GM18907 (cell line): ENCODE measurements around the gene PGF.
"Not testable (repeated sequence)": the region's sequence is repeated elsewhere in the genome, so short reads cannot be mapped to it uniquely, and the experiment has no call there.

ENCODE experiments used
- ATAC-seq: cut with Tn5 transposase; IDR thresholded peaks from one replicate; pipeline ENCODE4 v1.9.1; 2021; ENCODE audit warnings: mild to moderate bottlenecking, moderate library complexity; ENCODE audit not compliant: unreplicated experiment

PGF gene

DNA sequence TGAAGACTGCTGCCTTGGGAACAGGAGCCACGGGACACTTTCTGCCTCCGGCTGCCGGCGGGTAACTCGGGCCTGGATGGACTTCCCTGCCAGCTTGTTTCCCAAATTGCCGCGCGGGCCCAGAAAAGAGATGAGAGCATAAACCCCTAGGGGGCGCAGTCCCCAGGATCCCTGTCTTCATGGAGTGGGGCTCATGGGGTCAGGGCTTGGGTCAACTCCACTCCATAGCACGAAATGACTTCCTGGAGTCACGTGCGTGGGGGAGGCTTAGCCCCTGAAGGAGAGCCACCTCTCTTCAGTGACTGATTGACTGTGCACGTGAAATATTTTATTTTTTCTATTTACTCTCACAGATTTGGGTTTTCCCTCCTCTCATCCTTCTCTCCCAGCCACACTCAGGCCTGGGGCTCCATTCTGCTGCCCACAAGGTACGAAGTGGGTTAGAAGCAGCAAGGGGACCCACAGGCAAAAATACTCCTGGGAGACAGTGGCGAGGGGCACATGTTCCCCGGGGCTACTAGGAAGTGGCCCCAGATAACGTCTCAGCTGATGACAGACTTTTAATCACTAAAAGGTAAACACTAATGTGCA is 10.0 kb downstream of the PGF start:
- ATAC-seq, result no peak

DNA sequence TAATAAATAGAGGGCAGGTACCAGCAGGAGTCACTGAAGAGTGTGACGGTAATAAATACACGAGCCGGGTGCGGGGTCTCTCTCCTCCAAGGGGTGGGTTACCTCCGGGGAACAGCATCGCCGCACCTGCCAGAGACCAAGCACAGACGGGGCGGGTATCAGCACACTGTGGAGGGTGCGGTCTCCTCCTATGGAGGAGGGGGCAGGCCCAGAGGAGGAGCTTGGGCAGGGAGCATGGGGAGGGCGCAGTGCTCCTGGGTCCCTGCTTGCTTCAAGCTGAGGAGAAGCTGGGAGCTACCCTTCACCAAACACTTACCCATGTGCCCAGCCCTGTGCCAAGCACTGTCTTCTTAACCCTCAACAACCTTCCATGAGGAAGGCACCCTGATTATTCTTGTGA is 12.8 kb downstream of the PGF start:
- ATAC-seq, result peak; percentile 22

DNA sequence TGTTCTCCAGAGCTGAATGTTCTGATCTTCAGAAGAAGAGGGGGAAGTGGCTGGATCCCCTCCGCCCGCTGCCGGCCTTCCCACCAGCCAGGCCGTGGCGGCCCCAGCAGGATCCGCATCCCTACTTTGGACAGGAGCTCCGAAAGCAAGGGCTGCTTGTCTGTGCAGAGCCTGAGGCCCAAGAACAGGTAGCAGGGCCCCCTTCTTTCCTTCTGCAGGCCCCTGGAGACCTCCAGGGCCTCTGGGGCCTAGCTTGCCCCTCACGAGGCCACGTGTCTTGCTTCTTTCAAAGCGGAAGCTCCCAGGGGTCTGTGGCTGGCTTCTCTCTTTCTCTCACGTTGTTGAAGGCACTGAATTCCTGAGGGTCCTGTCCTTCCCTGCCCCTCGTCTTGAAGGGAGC is 13.2 kb downstream of the PGF start:
- ATAC-seq, result peak; percentile 23

DNA sequence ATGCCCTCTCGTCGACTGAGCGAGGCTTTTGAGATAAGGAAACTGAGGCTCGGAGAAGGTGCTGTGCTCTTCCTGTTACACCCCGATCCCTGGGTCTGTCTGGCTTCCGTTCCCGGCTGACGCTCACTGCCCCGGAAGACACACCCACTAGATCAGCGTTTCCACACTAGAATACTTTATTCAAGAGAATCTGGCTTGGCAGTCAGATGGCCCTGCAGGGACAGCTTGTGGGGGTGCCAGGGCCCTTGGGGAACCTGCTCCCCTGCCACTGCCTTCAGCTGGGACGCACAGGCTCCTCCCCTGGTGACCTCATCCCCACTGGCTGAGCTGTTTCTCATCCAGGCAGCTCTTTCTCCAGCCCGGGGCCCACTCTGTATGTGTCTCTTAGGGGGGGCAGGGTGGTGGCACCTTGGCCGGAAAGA is 13.7 kb downstream of the PGF start:
- ATAC-seq, result peak; percentile 52

DNA sequence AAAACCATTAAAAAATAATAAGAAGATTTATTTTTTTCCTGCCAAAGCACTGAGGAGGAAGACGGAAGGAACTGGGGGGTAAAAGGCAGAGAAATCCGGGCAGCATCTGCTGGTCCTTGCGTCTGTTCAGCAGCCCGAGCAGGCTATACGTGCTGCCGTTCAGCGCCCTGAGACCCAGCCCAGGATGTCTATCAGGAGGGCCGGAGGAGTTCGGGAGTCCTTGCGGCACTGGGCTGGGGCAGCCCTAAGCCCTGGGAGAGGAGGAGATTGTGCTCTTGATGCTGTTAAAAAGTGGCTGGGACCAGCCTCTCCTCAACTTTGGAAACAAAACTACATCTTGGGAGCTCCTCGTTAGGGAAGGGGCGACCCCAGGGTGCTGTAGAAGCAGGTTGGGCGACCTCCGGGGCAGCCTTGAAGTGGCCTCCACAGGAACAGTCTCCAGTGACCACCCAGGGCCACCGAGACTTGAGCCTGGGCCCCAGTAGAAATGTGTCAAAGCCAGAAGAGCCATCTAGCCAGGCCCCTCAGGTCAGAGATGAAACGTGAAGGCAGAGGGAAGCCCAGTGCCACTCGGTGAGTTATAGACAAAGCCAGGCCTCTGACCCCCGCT is 14.3 kb downstream of the PGF start:
- ATAC-seq, result no peak

DNA sequence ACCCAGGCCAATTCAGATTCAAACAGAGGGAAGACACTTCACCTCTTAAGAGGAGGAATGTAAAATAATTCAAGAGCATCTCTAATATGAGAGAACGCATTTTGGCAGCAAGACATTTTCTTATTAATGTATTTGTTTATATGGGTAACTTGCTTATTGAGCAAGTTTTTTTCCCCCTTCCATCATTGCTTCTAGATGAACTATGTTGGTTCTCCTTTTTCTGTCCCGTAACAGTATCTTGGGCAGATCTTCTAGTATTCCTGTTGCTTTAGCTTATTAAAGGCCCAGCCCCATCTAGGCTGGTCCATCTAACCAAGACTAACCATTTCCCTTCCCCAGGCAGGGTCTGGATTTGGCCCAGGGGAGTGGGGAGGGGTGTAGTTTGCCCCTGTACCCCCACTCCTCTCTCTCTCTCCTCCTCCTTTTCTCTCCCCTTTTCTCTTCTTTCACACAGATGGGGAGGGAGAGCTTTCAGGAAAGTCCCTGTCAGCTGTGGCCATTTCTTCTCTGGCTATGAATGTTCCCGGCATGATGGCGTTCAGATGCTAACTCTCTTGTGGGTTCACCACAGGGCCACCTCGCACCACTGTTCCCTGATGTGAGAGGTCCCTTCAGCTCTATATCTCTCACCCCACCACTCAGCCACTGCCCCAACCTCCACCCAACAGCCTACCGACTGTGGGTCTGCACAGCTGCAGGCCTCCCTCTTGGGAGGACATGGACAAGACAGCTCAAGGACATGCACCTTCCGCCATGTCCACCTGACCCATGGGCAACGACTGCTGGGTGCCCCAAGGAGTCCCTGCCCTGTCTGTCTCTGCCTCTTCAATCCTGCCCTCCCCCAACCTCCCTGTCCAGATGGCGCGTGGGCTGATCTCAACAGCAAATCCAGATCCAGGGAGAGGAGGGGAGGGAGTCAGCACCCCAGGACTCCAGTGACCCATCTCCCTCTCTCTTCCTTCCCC is 16.6 kb downstream of the PGF start:
- no peak for ATAC-seq

DNA sequence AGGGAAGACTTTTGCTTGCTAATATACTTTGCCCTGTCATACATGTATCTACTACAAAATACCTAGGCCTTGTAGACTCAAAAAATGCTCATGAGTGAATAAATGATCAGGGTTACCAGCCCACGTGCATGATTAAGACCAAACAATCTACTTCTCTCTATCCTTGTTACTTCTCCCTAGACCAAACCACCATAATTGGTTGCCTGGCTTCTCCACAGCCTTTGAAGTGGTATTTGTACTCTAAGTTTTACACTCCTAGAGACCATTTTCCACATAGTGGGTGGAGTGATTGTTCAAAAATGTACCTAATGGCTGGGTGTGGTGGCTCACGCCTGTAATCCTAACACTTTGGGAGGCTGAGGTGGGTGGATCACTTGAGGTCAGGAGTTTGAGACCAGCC is 18.2 kb downstream of the PGF start:
- no peak for ATAC-seq

DNA sequence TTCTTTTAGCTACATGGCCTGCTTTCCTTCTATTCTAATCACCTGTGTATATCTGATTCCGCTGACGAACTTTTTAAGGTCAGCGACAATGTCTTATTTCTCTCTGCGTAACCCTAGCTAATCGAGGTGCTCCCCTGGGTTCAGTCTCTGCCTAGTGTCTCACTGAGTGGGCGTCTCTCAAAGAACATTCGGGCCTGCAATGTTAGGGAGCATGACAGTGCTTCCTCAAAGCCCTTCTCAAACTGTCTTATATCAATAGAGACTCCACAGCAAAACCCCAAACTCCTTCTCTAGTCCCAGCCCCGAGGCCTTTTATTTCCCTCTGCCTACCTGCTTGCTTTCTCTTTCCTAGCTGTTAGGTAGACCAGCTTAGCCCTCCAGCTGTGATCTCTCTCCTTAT is 18.7 kb downstream of the PGF start:
- no peak for ATAC-seq

DNA sequence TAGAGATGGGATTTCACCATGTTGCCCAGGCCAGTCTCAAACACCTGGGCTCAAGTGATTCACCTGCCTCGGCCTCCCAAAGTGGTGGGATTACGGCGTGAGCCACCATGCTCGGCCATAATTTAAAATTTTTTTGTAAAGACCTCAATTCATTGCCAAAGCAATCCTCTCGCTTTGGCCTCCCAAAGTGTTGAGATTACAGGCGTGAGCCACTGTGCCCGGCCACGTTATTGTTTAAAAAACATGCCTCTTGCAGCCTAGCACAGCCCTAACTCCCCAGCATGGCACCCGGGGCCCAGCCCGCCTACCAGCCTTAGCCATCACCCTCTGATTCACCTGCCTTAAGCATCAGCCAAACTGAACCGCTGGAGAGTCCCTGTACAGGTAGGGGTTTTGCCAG is 19.2 kb downstream of the PGF start:
- ATAC-seq, result no peak

DNA sequence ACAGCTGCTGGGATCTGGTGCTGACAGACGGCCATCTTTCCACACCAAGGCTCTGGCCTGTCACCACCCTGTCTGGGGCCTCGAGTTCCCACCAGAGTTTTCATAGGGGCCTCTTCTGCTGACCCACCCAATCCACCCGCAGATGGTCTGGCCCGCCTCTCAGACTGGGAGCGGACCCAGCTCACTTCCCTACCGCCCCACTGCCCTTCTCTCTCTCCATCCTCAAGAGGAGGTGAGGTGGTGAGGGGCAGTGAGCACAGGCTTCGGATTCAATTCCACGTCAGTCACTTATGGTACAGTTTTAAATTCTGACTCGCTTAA is 20.1 kb downstream of the PGF start:
- ATAC-seq, result no peak

DNA sequence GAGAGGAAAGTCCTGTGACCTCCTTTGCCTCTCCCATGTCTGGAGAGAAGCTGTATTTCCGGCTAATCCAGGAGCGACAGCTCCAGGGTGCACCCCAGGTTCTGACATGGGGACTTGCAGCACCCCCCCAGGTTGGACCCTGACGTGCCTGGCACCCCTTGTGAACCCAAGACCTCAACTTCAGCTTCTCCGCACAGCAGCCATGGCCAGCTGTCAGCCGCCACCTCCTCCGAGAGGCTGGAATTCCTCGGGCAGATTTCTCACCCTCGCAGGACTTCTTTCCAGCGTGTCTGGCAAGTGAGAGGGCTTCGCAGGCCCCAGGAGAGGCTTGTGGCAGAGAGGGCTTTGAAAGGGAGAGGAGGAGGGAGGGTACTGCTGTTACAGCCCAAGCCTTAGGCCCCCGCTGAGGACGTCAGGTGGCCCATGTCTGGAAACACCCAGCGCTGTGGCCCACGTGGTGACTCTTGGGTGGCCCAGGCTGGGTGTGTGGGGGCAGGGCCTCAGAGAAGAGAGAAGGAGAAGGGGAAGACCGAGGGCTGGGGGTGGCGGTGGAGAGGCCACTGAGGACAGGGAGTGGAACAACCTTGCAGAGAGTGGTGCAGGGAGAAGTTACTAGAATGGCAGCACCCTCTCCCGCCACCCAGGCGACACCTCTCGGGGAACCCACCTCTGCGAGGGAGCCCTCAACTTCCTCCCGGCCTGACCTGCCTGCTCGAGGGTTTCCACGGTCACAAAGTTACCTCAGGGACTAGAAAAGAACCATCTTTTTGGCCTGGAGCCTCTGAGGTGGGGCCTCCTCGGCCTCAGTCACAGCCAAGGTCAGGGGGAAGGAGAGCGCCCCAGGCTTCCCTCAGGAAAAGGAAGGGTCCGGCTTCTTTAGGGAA is 20.7 kb downstream of the PGF start:
- ATAC-seq, result no peak

DNA sequence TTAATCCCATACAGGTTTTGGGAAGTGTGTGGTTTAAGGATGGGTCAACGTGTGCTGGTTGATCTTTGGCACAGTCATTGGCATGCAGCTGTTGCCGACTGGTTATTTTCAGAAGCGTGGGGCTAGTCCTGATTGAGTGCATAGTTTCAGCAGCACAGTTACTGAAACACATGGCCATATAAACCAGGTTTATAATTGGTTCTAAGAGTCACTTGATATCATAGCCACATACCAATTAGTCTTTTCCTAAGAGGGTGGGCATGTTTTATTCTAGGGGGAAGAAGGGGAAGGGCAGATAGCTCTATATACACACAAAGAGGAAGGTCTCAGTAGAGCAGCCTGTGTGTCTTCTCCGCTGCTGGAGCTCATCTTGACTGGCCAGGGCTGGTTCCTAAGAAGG is 21.4 kb downstream of the PGF start:
- no peak for ATAC-seq

DNA sequence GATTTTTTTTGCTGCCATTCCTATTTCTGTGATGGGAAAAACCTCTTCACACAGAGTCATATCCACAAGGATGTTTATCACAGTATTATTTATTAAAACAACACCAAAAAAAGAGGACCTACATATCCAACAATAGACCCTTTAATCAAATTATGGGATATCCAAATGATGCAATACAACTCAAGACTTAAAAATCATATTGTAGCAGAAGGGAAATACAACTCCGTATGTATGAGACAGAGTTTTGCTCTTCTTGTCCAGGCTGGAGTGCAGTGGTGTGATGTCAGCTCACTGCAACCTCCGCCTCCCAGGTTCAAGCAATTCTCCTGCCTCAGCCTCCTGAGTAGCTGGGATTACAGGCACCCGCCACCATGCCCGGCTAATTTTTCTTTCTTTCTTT is 22.5 kb downstream of the PGF start:
- not testable (repeated sequence) for ATAC-seq

DNA sequence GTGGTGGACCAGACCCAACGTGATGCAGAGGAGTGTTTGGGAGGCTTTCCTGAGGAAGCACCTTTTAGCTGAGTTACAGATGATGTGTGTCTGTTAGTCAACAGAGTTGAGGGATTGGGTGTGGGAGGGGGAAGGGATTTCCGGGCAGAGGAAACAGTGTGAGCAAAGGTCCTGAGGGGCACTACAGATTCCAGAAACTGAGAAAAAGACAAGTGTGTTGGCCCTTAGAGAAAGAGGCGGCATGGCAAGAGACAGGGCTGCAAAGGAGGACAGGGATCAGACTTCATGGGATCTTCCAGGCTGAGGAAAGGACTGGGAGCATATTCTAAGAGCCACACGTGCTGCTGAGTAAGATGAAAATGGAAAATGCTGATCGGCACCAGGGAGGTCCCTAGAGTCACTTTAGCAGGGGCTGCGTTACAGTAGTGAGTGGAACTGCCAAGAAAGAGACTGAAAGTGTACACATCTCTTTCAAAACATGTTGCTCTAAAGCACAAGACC is 22.9 kb downstream of the PGF start:
- no peak for ATAC-seq

DNA sequence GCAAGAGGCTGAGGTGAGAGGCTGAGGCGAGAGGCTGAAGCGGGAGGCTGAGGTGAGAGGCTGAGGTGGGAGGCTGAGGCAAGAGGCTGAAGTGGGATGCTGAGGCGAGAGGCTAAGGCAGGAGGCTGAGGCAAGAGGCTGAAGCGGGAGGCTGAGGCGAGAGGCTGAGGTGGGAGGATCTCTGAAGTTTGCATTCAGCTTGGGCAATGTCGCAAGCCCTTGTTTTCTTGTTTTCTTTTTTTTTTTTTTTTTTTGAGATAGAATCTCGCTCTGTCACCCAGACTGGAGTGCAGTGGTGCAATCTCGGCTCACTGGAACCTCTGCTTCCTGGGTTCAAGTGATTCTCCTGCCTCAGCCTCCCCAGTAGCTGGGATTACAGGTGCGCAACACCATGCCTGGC is 23.7 kb downstream of the PGF start:
- not testable (repeated sequence) for ATAC-seq

DNA sequence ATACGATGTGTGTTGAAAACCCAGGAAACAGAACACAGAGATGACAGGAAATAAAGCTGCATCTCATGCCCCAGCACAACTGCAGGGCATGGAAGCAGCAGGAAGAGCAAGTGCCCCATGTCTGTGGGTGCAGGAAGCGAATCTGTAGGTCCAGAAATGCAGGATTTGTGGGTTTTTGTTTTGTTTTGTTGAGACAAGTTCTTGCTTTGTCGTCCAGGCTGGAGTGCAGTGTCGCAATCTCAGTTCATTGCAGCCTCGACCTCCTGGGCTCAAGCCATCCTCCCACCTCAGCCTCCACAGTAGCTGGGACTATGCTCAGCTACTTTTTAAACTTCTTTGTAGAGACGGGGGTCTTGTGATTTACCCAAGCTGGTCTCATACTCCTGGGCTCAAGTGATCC is 26.2 kb downstream of the PGF start:
- no peak for ATAC-seq

DNA sequence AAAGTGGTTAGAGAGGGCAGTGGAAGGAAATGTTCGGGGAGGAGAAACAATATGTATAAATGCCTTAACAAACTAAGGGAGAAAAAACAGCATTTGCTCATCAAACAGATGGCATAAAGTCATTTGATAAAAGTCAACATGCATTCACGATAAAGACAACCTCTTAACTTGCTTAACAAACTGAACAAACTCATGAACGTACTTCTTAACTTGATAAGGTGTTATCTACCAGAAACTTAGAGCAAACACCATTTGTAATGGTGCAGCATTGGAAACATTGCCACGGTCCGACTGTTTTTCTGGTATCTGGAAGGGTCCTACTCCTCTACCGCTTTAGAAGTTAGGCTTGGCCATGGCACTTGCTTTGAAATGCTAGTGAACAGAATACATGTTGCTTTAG is 28.2 kb downstream of the PGF start:
- ATAC-seq, result no peak

DNA sequence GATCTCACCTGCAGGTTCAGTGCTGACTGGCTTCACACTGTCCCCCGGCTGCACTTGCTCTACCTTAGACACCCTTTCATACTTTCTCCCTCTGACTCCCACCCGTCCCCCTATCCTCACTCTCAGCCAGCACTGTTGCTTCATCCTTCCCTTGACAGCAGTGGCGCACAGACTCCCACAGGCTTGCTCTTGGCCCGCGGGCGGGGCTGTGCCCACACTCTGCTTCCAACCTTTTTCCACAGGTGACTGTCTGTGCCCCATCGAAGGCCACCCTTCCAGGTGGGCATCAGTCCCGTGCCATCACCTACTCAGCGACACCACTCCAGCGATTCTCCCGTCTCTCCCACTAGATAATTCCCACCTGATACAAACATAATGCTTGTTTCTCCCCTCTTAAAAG is 31.3 kb downstream of the PGF start:
- ATAC-seq, result no peak

DNA sequence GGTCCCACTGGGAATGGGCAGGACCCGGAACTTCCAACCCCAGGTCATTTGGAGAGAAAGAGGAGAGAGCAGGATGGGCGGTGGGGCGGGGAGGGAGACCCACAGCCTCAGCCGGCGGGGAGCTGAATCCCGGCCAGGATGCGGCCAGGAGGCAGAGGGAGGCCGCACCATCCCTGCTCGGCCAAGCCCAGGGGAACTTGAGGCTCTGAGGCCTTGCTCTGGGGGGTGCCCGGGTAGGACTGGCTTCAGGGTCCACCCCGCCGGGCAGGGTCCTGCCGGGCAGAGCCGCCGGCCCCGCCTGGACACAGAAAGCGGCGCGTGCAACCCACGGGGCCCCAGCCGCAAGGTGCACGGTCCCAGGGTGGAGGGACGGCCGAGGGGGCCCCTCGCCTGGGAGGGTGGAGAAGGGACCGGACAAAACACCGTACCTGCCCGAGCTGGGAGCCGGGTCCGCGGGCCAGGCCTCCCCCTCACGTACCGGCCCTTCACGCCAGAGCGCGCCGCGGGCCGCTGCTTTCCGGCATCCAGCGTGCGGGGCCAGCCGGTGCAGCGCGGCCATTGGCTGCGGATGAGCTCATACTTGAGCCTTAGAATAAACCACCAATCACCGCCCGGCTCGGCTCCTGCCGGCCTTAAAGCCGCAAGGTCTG is 32.5 kb downstream of the PGF start, which contains the start of gene RPS6KL1:
Gene RPS6KL1, minus strand, starts transcription at position 509 of the 650 bp plus-strand sequence. CDS start 1,719 bp downstream, outside the sequence.
- ATAC-seq, result peak; percentile 83

DNA sequence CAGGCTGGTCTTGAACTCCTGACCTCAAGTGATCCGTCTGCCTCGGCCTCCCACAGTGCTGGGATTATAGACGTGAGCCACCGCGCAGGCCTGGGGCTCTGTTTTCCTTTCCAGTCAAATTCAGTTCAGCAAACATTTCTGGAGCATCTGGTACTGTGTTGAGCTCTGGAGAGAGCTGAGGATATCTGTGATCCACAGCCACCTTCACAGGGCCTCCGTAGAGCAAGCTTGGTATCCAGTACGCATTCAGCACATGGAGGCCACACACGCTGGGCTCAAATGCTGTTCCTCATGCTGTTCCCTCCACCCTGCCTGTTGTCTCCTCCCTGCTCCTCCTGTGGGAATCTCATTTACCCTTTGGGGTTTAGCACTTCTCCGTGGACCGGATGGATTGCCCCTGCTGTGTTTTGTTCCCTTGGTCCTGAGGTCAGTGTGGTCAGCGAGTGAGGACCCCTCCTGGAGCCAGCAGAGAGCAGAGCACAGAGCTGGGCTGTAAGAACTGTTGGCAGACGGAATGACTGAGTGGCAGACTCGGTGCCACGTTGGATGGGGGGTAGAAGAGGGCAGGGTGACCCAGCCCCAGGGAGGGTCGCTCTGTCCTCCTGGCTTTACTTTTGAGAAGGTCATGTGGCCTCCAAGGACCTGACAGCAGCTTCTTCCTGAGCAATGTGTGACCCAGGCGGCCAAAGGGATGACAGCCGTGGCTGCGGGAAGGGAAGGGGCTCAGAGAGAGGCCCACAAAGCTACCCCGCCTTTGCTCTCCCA is 33.2 kb downstream of the PGF start:
- no peak for ATAC-seq
